ENCODE data around the gene STX4.

Gene STX4

DNA sequence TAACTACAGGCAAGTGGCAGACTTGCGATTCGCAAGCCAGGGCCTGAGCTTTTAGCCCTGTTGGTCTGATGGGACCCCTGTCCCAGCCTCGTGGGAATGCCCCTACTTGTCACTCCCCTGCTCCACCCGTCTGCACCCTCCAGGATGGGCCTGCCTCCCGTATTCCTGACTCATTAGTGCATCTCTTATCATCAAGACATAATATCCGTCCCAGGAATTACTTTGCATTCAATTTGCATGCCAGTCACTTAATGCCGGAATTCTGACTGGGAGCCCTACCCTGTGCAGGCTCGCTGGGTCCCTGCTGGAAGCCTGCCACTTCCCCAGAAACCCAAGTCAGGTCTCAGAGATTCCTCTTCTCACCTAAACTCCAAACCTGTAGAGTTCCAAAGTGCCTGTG, 52.1 kb downstream of the STX4 start:
- no peak for DNase-seq

DNA sequence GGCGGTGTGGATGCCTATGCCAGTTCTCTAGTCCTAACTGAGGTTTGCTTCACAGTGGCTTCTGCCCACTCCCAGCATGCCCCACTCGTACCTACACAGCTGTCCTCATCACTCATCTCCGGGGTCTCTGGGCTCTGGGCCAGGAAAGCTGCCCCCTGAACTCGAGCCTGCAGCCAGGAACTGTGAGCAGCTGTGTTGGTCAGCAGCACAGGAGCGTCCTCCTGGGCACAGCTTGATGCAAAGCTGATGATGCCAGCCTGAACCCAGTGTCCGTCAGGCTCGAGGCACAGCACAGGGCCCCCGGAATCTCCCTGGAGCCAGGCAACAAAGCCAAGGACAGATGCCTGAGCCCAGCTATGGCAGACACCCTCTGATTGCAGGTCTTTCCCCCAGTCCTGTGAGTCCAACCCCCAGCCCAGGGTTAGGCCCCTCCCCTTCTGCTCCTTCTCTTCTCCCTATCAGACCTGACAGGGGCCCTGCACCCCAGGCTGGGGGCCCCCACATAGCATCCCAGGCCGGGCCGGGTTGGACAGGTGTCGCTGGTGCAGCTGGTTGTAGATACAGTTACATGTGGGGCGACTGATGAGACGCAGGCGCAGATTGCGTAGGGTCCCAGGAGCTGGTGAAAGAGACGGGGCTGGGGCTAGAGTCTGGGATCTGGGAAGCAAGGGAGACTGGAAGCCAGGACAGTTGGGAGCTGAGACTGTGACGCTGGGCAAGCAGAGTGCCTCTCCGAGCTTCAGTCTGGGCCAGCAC, 52.7 kb downstream of the STX4 start:
- DNase-seq = no peak

DNA sequence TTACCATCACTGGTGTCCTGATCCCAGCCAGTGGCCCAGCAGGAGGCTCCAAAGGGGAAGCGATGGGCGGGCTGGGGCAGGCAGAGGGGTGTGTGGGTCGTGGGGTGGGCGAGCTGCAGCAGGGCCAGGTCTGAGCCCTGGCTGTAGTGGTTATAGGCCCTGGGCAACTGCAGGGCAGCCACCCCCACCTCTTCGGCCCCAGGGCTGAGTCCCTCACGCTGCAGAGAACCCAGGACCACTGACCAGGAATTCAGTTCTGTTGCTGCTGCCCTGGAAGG, 53.2 kb downstream of the STX4 start:
- no peak for DNase-seq

DNA sequence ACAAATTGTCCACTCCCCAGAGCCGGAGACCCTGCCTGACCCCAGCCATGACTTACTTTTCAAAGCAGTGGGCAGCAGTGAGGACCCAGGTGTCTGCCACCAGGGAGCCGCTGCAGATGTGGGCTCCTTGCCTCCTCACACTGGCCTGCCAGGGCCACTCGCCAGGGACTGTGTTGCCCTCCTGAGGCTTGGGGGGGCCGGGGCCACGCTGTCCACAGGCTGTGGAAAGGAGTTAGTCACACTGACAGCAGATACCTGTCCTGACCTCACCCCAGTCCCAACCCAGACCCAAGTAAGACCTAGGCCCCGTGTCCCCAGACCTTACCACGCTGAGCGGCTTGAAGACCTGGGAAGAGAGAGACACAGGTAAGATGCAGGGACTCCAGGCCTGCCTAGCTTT, 54.1 kb downstream of the STX4 start:
- DNase-seq = no peak

DNA sequence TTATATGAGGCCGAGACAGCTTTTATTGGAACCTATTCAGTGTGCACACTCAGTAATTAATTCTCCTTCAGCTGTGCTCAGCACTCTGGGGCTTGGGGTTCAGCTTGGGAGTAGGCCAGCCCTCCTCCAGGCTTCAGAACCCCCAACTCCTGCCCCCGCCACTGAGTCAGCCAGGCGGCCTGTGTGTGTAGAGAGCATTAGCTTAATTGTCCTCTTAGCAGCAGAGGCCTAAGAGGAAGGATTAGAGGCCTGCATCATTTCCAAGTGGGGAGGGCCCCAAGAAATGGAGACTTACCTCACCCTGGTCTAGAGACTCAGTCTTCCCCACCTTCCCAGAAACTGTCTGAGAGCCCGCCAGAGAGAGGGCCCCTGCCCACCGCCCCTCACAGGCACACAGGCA, 54.6 kb downstream of the STX4 start:
- DNase-seq = no peak

DNA sequence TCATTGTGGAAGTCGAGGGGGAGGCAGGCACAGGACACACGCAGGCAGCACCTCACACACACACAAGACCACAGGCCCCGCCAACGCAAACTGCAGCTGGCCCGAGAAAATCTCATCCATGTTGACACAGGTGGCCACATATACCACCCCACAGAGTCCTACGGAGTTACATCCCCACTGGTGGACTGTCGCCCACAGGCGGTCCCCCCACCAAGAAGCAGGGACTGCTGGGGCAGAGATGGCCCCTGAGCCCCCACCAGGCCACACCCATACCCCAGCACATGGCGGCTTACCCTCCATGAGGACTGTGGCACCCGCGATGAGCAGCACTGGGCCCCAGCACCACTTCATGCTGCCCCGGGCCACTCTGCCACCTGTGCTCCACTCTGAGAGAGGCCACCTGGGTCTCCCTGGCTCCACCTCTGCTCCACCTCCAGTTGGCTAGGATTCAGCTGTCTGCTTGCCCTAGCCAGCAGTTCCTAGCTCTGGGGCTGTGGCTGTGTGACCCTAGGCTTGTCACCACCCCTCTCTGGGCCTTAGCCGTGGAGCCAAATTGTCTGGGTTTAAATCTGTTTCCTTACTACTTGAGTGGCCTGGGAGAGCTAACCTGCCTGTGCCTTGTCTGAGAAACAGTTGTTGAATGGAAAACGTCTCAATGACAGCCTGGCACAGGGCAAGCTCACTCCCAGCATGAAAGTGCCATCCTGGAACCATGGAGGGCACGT, 55.3 kb downstream of the STX4 start, which contains the start of gene PRSS53:
TSS of gene PRSS53 (minus strand) at position 485 of the 725 bp plus-strand sequence. CDS start at position 351, 134 bp downstream.
- no peak for DNase-seq

DNA sequence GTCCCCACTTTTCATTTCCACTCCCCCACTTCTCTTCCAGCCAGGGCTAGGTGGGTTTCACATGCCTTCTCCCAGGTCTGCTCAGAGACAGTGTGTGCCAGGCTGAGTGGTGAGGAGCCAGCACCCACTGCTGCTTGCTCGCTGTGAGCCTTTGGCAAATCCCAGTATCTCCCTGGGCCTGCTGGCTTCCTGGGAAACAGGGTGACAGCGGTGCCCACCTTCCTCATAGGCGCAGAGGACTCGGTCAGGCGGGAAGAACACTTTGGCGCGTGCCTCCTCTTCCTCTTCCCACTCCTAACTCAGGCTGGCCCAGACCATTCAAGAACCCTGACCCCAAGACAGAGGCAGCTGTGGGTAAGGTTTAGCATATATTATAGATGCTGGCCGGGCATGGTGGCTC, 55.8 kb downstream of the STX4 start:
- no peak for DNase-seq

Data from NCI-H510A (cell line).